Spleen (tissue), 7 donors: ENCODE measurements around the gene CHST7.

Source experiments
- CTCF ChIP-seq, 11 experiments: fragments of 200-600 bp in 7 of 11; fragments of 450-650 bp in 4 of 11; sonication (generic) in 4 of 11; IDR thresholded peaks in 8 of 11; conservative IDR thresholded peaks in 3 of 11; 1 replicate in 7 of 11; 2 replicates in 4 of 11; pipeline versions ENCODE4 v1.4.0 to v1.8.0; 2016 to 2021; ENCODE audit warnings: antibody characterized with exemption in 11 of 11, inconsistent platforms in 4 of 11, mild to moderate bottlenecking in 1 of 11
- POLR2A ChIP-seq, 3 donors: fragments of 450-650 bp; IDR thresholded peaks; one replicate each; pipeline ENCODE4 v1.5.1; 2017; ENCODE audit warnings: antibody characterized with exemption in 3 of 3, mild to moderate bottlenecking in 1 of 3
- POLR2AphosphoS5 ChIP-seq, 3 donors: sonication (generic); formaldehyde crosslinking; IDR thresholded peaks; one replicate each; pipeline ENCODE4 v1.5.1; 2017; ENCODE audit warnings: antibody characterized with exemption in 3 of 3
- donor health status: DM: no; HTN: no; CAD: no; lungs with moderate emphysema.
- donor health status: DM: no; HTN: no; CAD: no.
- donor health status: DM: no; HTN: no; CAD: no.

GRCh38 chrX:46635186-46635585 is 61.6 kb downstream of the CHST7 start:
- TF ChIP-seq CTCF (IDR thresholded peaks at IDR 0.05 in 8 of 11, conservative IDR thresholded peaks at IDR 0.05 in 3 of 11), result no peak
- TF ChIP-seq POLR2A (IDR thresholded peaks at IDR 0.05), result no peak
- no peak for TF ChIP-seq POLR2AphosphoS5 (IDR thresholded peaks at IDR 0.05)
